H1 (cell line): ENCODE data around the gene RFPL3. TPM values are rescaled to one million over a fixed set of nuclear protein-coding genes. Genes with fewer than 3 reads are reported as not detected.

Experiments
- CTCF ChIA-PET: fragments of 300-600 bp; sonication (Branson Sonifier 250); formaldehyde crosslinking; loops from one replicate; lab custom pipeline; 2021; ENCODE audit not compliant: partially characterized antibody; lab: Charles Lee
- POLR2A ChIA-PET: fragments of 300-600 bp; sonication (Branson Sonifier 250); formaldehyde crosslinking; loops from one replicate; lab custom pipeline; 2021; ENCODE audit warnings: inconsistent platforms; ENCODE audit not compliant: partially characterized antibody; lab: Charles Lee
- DNase-seq, 2 experiments: peaks; one replicate each; pipeline versions ENCODE4 v3.0.0 to v3.0.0-alpha.2; 2010 to 2022; ENCODE audit warnings: low spot score in 2 of 2, low read depth in 1 of 2, mixed read lengths in 1 of 2
- FAIRE-seq: peaks from 2 replicates; lab custom pipeline; 2011; peaks lifted over from hg19 to GRCh38; lab: Jason Lieb, UNC
- H2AFZ ChIP-seq: 2 replicates; pipeline ENCODE4 v1.8.1; 2012; ENCODE audit warnings: low read length, inconsistent platforms
- H2AK5ac ChIP-seq: 2 replicates; pipeline ENCODE4 v1.6.1; 2013; ENCODE audit warnings: low read depth, low read length
- H2BK120ac ChIP-seq: replicated peaks from 2 replicates; pipeline ENCODE3; 2013; ENCODE audit warnings: low read depth, low read length, inconsistent platforms
- H2BK12ac ChIP-seq: 2 replicates; pipeline ENCODE4 v1.6.1; 2013; ENCODE audit warnings: low read depth, low read length
- H2BK15ac ChIP-seq: 2 replicates; pipeline ENCODE4 v1.6.1; 2013; ENCODE audit warnings: low read length
- H2BK20ac ChIP-seq: 2 replicates; pipeline ENCODE4 v1.6.1; 2013; ENCODE audit warnings: low read length
- H2BK5ac ChIP-seq: 2 replicates; pipeline ENCODE4 v1.6.1; 2013; ENCODE audit warnings: low read depth, low read length
- H3K14ac ChIP-seq: 2 replicates; pipeline ENCODE4 v1.6.1; 2013; ENCODE audit warnings: inconsistent platforms; ENCODE audit not compliant: insufficient read length
- H3K18ac ChIP-seq: 2 replicates; pipeline ENCODE4 v1.6.1; 2013; ENCODE audit warnings: low read length; ENCODE audit errors: extremely low read depth
- H3K23ac ChIP-seq: 2 replicates; pipeline ENCODE4 v1.6.1; 2013; ENCODE audit warnings: inconsistent platforms; ENCODE audit not compliant: insufficient read length
- H3K23me2 ChIP-seq: 2 replicates; pipeline ENCODE4 v1.6.1; 2013; ENCODE audit warnings: low read depth, low read length
- H3K27ac ChIP-seq: 2 replicates; pipeline ENCODE4 v1.6.1; 2011; ENCODE audit warnings: low read depth, low read length, inconsistent platforms
- H3K27me3 ChIP-seq, 4 experiments: replicated peaks in 1 of 4; 1 replicate in 1 of 4; 2 replicates in 3 of 4; pipeline versions ENCODE4 v1.6.1 to v1.8.1; 2011 to 2013; ENCODE audit warnings: low read length in 3 of 4, mild to moderate bottlenecking in 3 of 4, inconsistent platforms in 2 of 4, mixed read lengths in 2 of 4, moderate library complexity in 1 of 4; ENCODE audit not compliant: control insufficient read depth in 3 of 4, insufficient read depth in 3 of 4; ENCODE audit errors: extremely low read depth in 1 of 4
- H3K36me3 ChIP-seq, 4 experiments: 2 replicates each; pipeline versions ENCODE4 v1.6.1 to v1.8.1; 2011 to 2013; ENCODE audit warnings: mild to moderate bottlenecking in 4 of 4, low read length in 3 of 4, moderate library complexity in 2 of 4, control low read depth in 1 of 4, inconsistent platforms in 1 of 4; ENCODE audit not compliant: insufficient read depth in 4 of 4, control insufficient read depth in 2 of 4
- H3K4ac ChIP-seq: replicated peaks from 2 replicates; pipeline ENCODE3; 2013; ENCODE audit warnings: low read length, low read depth, mixed read lengths, inconsistent platforms; ENCODE audit not compliant: insufficient read length
- H3K4me1 ChIP-seq, 4 experiments: replicated peaks in 1 of 4; 1 replicate in 1 of 4; 2 replicates in 3 of 4; pipeline versions ENCODE4 v1.6.1 to v1.8.1; 2011 to 2013; ENCODE audit warnings: low read length in 3 of 4, inconsistent platforms in 2 of 4, mixed read lengths in 1 of 4; ENCODE audit not compliant: insufficient read depth in 4 of 4, control insufficient read depth in 3 of 4
- H3K4me2 ChIP-seq, 2 experiments: 2 replicates each; pipeline versions ENCODE4 v1.6.1 to v1.8.1; 2011 to 2013; ENCODE audit warnings: low read depth in 2 of 2, low read length in 2 of 2, control low read depth in 1 of 2, inconsistent platforms in 1 of 2, mild to moderate bottlenecking in 1 of 2; ENCODE audit not compliant: insufficient read depth in 1 of 2
- H3K4me3 ChIP-seq, 4 experiments: fragments of 200-600, 300-600 bp in 1 of 4; sonication (generic), shearing (Covaris generic), sonication (Bioruptor Twin) in 1 of 4; 2 replicates each; pipeline versions ENCODE4 v1.5.1 to v1.8.1; 2011 to 2016; ENCODE audit warnings: low read length in 4 of 4, low read depth in 3 of 4, control low read depth in 2 of 4, inconsistent platforms in 2 of 4, mild to moderate bottlenecking in 2 of 4, mixed read lengths in 1 of 4, moderate library complexity in 1 of 4; ENCODE audit not compliant: insufficient read depth in 2 of 4; ENCODE audit errors: extremely low read depth in 1 of 4
- H3K56ac ChIP-seq: replicated peaks from 2 replicates; pipeline ENCODE3; 2013; ENCODE audit warnings: low read depth, mild to moderate bottlenecking, mixed read lengths, low read length, inconsistent platforms; ENCODE audit not compliant: insufficient read length
- H3K79me1 ChIP-seq: 2 replicates; pipeline ENCODE4 v1.6.1; 2013; ENCODE audit warnings: low read depth, low read length, control low read depth
- H3K79me2 ChIP-seq, 2 experiments: 2 replicates each; pipeline versions ENCODE4 v1.6.1 to v1.8.1; 2012 to 2013; ENCODE audit warnings: low read length in 2 of 2, mild to moderate bottlenecking in 2 of 2, inconsistent platforms in 1 of 2; ENCODE audit not compliant: insufficient read depth in 2 of 2, control insufficient read depth in 1 of 2
- H3K9ac ChIP-seq, 4 experiments: replicated peaks in 1 of 4; 1 replicate in 1 of 4; 2 replicates in 3 of 4; pipeline versions ENCODE4 v1.6.1 to v1.8.1; 2011 to 2013; ENCODE audit warnings: low read depth in 3 of 4, low read length in 3 of 4, control low read depth in 2 of 4, mild to moderate bottlenecking in 2 of 4, moderate library complexity in 2 of 4, inconsistent platforms in 1 of 4; ENCODE audit errors: extremely low read depth in 1 of 4
- H3K9me3 ChIP-seq, 2 experiments: 2 replicates each; pipeline versions ENCODE4 v1.6.1 to v1.8.1; 2012 to 2013; ENCODE audit warnings: mild to moderate bottlenecking in 2 of 2, moderate library complexity in 2 of 2, control low read depth in 1 of 2, inconsistent platforms in 1 of 2, low read depth in 1 of 2, low read length in 1 of 2, mixed read lengths in 1 of 2; ENCODE audit not compliant: insufficient read depth in 2 of 2
- H4K20me1 ChIP-seq, 2 experiments: replicated peaks in 1 of 2; 2 replicates each; pipeline versions ENCODE3 to v1.8.1; 2011 to 2013; ENCODE audit warnings: inconsistent platforms in 2 of 2, low read length in 2 of 2, mild to moderate bottlenecking in 1 of 2; ENCODE audit not compliant: insufficient read depth in 2 of 2, control insufficient read depth in 1 of 2
- H4K5ac ChIP-seq: 2 replicates; pipeline ENCODE4 v1.6.1; 2013; ENCODE audit warnings: low read length, low read depth, mixed read lengths, inconsistent platforms; ENCODE audit not compliant: insufficient read length
- H4K8ac ChIP-seq: 2 replicates; pipeline ENCODE4 v1.8.0; 2013; ENCODE audit warnings: mild to moderate bottlenecking, moderate library complexity, low read length, inconsistent platforms; ENCODE audit not compliant: insufficient read depth; ENCODE audit errors: extremely low read depth
- H4K91ac ChIP-seq: replicated peaks from 2 replicates; pipeline ENCODE3; 2013; ENCODE audit warnings: low read length, mixed read lengths, inconsistent platforms; ENCODE audit not compliant: insufficient read length
- BRCA1 ChIP-seq: IDR thresholded peaks from 2 replicates; pipeline ENCODE4 v1.6.1; 2012; ENCODE audit warnings: low read depth, low read length, improper control_type of control experiment
- CTBP2 ChIP-seq: IDR thresholded peaks from 2 replicates; pipeline ENCODE4 v1.7.0; 2011; ENCODE audit warnings: borderline replicate concordance, mild to moderate bottlenecking, moderate library complexity, mixed read lengths, low read length; ENCODE audit not compliant: insufficient read depth, insufficient read length
- EP300 ChIP-seq, 2 experiments: IDR thresholded peaks; 1 replicate in 1 of 2; 2 replicates in 1 of 2; pipeline ENCODE4 v1.6.1; 2011 to 2012; ENCODE audit warnings: low read depth in 2 of 2, low read length in 2 of 2, mild to moderate bottlenecking in 2 of 2, borderline replicate concordance in 1 of 2, inconsistent platforms in 1 of 2, moderate library complexity in 1 of 2
- HDAC6 ChIP-seq: IDR thresholded peaks from one replicate; pipeline ENCODE4 v1.7.1; 2012; ENCODE audit warnings: low read depth, mild to moderate bottlenecking, inconsistent platforms, low read length, moderate library complexity
- KDM1A ChIP-seq: fragments of 200-600, 300-600 bp; sonication (generic); IDR thresholded peaks from 2 replicates; pipeline ENCODE4 v1.7.1; 2016; ENCODE audit warnings: mild to moderate bottlenecking, low read length, borderline replicate concordance
- KDM4A ChIP-seq: IDR thresholded peaks from one replicate; pipeline ENCODE4 v1.7.1; 2012; ENCODE audit warnings: low read depth, mild to moderate bottlenecking, moderate library complexity, low read length, inconsistent platforms; ENCODE audit not compliant: severe bottlenecking
- WGBS, 2 experiments: shearing (Covaris generic) in 1 of 2; methylation state at CpG; one replicate each; pipeline versions ENCODE4 v1.1.6 to v1.1.7; 2013 to 2015; ENCODE audit warnings: low lambda C conversion rate in 2 of 2, mixed read lengths in 2 of 2, inconsistent platforms in 1 of 2, low coverage in 1 of 2, missing lambda C conversion rate in 1 of 2; ENCODE audit not compliant: insufficient replicate concordance in 2 of 2, insufficient coverage in 1 of 2, insufficient read length in 1 of 2; ENCODE audit errors: extremely low coverage in 1 of 2, missing lambda C conversion rate in 1 of 2; 5-methylcytosine and 5-hydroxymethylcytosine counted together
- polyA plus RNA-seq, 7 experiments: library from polyadenylated mRNA; depleted of rRNA in 3 of 7; stranded (reverse) in 5 of 7; unstranded in 2 of 7; fragments of >200 nt in 5 of 7; fragments of 200-250 nt in 2 of 7; gene quantifications; 1 replicate in 5 of 7; 2 replicates in 1 of 7; 4 replicates in 1 of 7; pipeline versions ENCODE4 v1.2.1 to v1.2.3, GENCODE V29; 2011 to 2013; ENCODE audit warnings: missing spikeins in 2 of 7, mixed read lengths in 2 of 7
- total RNA-seq: library from RNA; stranded (reverse); fragmentation: NEBNext Ultra II Directional; extraction: Animal tissue kit (Norgen Biotek cat#: 25700); gene quantifications from 2 replicates; pipeline ENCODE4 v1.2.1, GENCODE V29; 2021

The RFPL3 gene
- total and polyA plus RNA-seq, 2 of the 8 experiments (the other 6 are each of a cell fraction or from before 2014, with no cell fraction given), result 0.08 to 0.24 TPM

DNA sequence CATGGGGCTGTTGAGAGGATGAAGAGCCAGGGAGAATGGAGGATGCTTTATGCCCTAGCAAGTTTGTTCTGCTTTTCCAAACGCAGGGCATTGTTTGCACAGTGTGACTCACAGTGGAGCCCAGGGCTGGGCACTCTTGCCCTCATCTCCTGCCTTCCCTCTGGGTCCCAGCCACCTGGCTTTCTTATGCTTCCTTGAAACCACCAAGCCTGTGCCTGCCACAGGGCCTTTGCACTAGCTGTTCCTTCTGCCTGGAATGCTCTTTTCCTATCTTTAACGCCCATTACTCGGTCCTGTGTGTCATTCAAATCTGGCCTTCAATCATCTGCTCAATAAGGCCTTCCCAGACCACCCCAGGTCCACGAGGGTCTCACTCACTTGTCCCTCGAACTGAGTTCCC is 46.9 kb upstream of the RFPL3 start:
- peak in 1 of 2 experiments; percentile 24 for DNase-seq
- POLR2A ChIA-PET, result interaction anchor here (1.8 kb wide), 1 partner anchor 44 kb away, joined by 3 read pairs; no protein-coding TSS in a partner anchor
- CTCF ChIA-PET, result interaction anchor here (1.3 to 2.3 kb wide), 3 partner anchors 13 to 45 kb away, joined by 3 to 10 read pairs (median 3); no protein-coding TSS in a partner anchor
- Histone ChIP-seq H2BK15ac (0 out of 2 replicates have a peak overlapping the region, but pooled peaks have one; percentile 61), H4K8ac (0 out of 2 replicates have a peak overlapping the region, but pooled peaks have one; percentile 15), H3K23ac (no peak overlapping the region), H4K91ac (no peak overlapping the region), H3K4me1 (peaks cover 0 to 3% (median 0%) of the 10 kb centered on the region in 4 experiments; a peak in 1 of 7 replicates), H4K5ac (no peak overlapping the region), H2AK5ac (no peak overlapping the region), H3K18ac (no peak overlapping the region), H3K23me2 (no peaks in the 10 kb centered on the region), H2AFZ (no peak overlapping the region), H3K4me3 (no peak overlapping the region), H3K27me3 (peaks cover 0 to 2% (median 0%) of the 10 kb centered on the region in 4 experiments; a peak in 1 of 7 replicates), H3K14ac (no peak overlapping the region), H3K27ac (no peak overlapping the region), H2BK5ac (no peak overlapping the region), H2BK12ac (no peak overlapping the region), H3K4me2 (no peak overlapping the region), H3K79me2 (no peaks in the 10 kb centered on the region), H2BK120ac (no peak overlapping the region), H3K79me1 (no peaks in the 10 kb centered on the region), H3K36me3 (no peaks in the 10 kb centered on the region), H3K56ac (no peak overlapping the region), H3K9me3 (no peaks in the 10 kb centered on the region), H3K9ac (no peak overlapping the region), H2BK20ac (no peak overlapping the region), H4K20me1 (no peaks in the 10 kb centered on the region), H3K4ac (no peak overlapping the region)
- WGBS, 2 experiments, result 90% methylated on average over 5 of the region's 5 CpGs; no CpG with 5 or more reads in 1 of the 2 experiments
- FAIRE-seq, result no peak
- no peak for TF ChIP-seq EP300 (IDR thresholded peaks at IDR 0.05; ENCODE audit: borderline replicate concordance in 1 of 2, low read depth in 2 of 2, low read length in 2 of 2)
- TF ChIP-seq CTBP2, result no peak
- no peak for TF ChIP-seq HDAC6
- peak; percentile 82; the same call in 1 of the 2 replicates for TF ChIP-seq KDM1A
- TF ChIP-seq BRCA1, result no peak
- no peak for TF ChIP-seq KDM4A
